HL-60 (cell line): ENCODE data around the gene SLC25A26.

Experiments used
- DNase-seq, 2 experiments: peaks; one replicate each; pipeline ENCODE4 v3.0.0-alpha.2; 2010 to 2020; ENCODE audit warnings: low read depth in 1 of 2, low spot score in 1 of 2
- H3K27ac ChIP-seq: fragments of 250-450 bp; sonication (Bioruptor Pico); replicated peaks from 2 replicates; pipeline ENCODE4 v1.5.1; 2020; ENCODE audit warnings: mild to moderate bottlenecking, moderate library complexity
- H3K27me3 ChIP-seq: fragments of 250-450 bp; sonication (Bioruptor Pico); 2 replicates; pipeline ENCODE4 v1.5.1; 2021; ENCODE audit warnings: mild to moderate bottlenecking, moderate library complexity; ENCODE audit not compliant: insufficient read depth, poor library complexity, severe bottlenecking
- H3K4me3 ChIP-seq: replicated peaks from 2 replicates; pipeline ENCODE4 v1.5.1; 2011; ENCODE audit warnings: mild to moderate bottlenecking, control low read depth, low read length; ENCODE audit not compliant: insufficient read depth
- GABPA ChIP-seq: IDR thresholded peaks from 2 replicates; pipeline ENCODE4 v1.6.1; 2012; ENCODE audit warnings: low read depth
- POLR2AphosphoS5 ChIP-seq: IDR thresholded peaks from 2 replicates; pipeline ENCODE4 v1.6.1; 2012; ENCODE audit warnings: low read depth
- SPI1 ChIP-seq: IDR thresholded peaks from 2 replicates; pipeline ENCODE4 v1.6.1; 2012; ENCODE audit warnings: low read depth, mild to moderate bottlenecking, borderline replicate concordance
- TF ChIP-seq, protein P1 (sequence below): IDR thresholded peaks from one replicate; pipeline ENCODE4 v1.5.1; 2011; ENCODE audit warnings: low read length, control low read depth, inconsistent platforms; ENCODE audit not compliant: insufficient read depth
- TF ChIP-seq, protein P2 (sequence below): IDR thresholded peaks from 2 replicates; pipeline ENCODE4 v1.6.1; 2012; ENCODE audit warnings: low read depth; ENCODE audit not compliant: insufficient replicate concordance

SLC25A26 gene

DNA sequence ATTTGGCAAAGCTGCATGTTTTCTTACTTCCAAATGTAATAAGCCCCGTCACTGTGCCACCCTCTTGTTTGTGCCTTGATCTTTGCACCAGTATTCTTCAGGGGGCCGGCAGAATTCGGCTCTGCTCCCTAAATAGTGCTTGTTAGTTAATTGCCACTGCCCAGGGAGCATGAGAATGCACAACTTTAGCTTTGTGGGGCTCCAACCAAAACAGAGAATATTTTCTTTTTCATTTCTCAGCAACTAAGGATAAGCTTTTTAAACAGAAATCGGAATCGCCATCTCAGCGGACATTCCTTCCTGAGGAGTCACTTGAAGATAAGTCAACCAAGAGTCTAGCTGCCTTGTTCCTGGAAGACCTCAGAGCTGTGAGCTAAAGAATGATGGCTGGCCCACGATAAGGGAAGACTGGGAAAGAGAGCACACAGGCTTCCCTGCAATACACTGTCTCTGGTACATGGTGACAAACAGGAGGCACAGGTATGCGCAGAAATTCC, 174.0 kb downstream of the SLC25A26 start:
- DNase-seq = no peak
- Histone ChIP-seq H3K27ac (no peak overlapping the region), H3K4me3 (no peak overlapping the region), H3K27me3 (no peaks in the 10 kb centered on the region)
- no peak for TF ChIP-seq POLR2AphosphoS5
- TF ChIP-seq, protein P1, sequence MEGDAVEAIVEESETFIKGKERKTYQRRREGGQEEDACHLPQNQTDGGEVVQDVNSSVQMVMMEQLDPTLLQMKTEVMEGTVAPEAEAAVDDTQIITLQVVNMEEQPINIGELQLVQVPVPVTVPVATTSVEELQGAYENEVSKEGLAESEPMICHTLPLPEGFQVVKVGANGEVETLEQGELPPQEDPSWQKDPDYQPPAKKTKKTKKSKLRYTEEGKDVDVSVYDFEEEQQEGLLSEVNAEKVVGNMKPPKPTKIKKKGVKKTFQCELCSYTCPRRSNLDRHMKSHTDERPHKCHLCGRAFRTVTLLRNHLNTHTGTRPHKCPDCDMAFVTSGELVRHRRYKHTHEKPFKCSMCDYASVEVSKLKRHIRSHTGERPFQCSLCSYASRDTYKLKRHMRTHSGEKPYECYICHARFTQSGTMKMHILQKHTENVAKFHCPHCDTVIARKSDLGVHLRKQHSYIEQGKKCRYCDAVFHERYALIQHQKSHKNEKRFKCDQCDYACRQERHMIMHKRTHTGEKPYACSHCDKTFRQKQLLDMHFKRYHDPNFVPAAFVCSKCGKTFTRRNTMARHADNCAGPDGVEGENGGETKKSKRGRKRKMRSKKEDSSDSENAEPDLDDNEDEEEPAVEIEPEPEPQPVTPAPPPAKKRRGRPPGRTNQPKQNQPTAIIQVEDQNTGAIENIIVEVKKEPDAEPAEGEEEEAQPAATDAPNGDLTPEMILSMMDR = no peak
- no peak for TF ChIP-seq GABPA
- no peak for TF ChIP-seq SPI1
- TF ChIP-seq, protein P2, sequence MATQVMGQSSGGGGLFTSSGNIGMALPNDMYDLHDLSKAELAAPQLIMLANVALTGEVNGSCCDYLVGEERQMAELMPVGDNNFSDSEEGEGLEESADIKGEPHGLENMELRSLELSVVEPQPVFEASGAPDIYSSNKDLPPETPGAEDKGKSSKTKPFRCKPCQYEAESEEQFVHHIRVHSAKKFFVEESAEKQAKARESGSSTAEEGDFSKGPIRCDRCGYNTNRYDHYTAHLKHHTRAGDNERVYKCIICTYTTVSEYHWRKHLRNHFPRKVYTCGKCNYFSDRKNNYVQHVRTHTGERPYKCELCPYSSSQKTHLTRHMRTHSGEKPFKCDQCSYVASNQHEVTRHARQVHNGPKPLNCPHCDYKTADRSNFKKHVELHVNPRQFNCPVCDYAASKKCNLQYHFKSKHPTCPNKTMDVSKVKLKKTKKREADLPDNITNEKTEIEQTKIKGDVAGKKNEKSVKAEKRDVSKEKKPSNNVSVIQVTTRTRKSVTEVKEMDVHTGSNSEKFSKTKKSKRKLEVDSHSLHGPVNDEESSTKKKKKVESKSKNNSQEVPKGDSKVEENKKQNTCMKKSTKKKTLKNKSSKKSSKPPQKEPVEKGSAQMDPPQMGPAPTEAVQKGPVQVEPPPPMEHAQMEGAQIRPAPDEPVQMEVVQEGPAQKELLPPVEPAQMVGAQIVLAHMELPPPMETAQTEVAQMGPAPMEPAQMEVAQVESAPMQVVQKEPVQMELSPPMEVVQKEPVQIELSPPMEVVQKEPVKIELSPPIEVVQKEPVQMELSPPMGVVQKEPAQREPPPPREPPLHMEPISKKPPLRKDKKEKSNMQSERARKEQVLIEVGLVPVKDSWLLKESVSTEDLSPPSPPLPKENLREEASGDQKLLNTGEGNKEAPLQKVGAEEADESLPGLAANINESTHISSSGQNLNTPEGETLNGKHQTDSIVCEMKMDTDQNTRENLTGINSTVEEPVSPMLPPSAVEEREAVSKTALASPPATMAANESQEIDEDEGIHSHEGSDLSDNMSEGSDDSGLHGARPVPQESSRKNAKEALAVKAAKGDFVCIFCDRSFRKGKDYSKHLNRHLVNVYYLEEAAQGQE = no peak

DNA sequence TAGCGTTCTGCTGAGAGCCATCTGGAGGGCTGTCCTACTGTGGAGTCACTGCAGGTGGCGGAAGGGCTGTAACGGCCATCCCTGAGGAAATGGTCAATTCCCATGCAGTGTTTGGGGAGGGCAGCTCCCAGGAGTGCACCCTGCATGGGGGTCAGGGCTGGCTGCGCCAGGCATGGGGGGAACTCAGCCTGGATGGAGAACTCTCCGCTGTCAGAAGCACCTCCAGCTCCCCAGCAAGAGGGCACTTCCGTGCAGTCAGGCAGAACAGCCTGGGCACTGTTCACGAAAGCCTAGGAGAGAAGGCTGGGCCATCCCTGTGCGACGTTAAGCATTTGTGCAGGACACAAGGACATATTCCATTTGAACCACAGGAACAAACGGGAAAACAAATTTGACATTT, 174.8 kb downstream of the SLC25A26 start:
- TF ChIP-seq, protein P1 = no peak
- no peak for TF ChIP-seq SPI1
- TF ChIP-seq POLR2AphosphoS5 = no peak
- TF ChIP-seq, protein P2 = no peak
- no peak for TF ChIP-seq GABPA
- DNase-seq = no peak
- Histone ChIP-seq H3K4me3 (no peak overlapping the region), H3K27ac (no peak overlapping the region), H3K27me3 (no peaks in the 10 kb centered on the region)

DNA sequence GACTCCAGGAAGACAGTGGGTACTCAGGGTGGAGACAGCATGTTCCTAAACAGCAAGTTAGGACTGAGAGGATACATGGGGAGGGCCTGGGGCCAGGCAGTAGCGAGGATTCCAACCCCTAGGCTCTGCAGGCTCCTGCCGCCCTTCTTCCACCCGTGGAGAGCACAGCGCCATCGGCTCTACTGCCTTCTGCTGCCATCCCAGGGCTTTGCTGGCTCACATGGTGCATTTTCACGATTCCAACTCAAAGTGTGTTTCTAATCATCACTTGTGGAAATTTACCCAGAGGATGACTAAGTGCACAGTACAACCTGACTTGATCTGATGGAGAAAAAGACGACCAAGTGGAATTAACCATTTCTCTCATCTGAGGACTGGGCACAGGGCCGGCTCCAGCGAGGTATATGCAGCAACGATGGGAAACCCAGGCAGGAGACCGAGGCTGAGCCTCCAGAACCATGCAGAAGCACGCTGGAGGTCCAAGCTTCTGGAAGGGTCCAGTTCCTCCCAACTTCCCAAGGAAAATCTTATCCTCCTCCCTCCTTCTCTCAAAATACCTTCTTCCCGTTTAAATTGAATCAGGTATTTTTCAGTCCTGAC, 175.5 kb downstream of the SLC25A26 start:
- no peak for DNase-seq
- no peak for TF ChIP-seq GABPA
- no peak for TF ChIP-seq POLR2AphosphoS5
- TF ChIP-seq SPI1 = no peak
- TF ChIP-seq, protein P2 = no peak
- TF ChIP-seq, protein P1 = no peak
- H3K27me3 ChIP-seq = no peaks in the 10 kb centered on the region

More for the DNA sequence above, 175.5 kb downstream of the SLC25A26 start:
- Histone ChIP-seq H3K4me3 (no peak overlapping the region), H3K27ac (no peak overlapping the region)
